B cell (primary cell): ENCODE data around the gene MBP. TPM values are rescaled to one million over a fixed set of nuclear protein-coding genes. Genes with fewer than 3 reads are reported as not detected.

Experiments used
- ATAC-seq: fragments of 200-7000 bp; cut with Tn5 transposase; one replicate; pipeline ENCODE4 v1.10.0; 2021; ENCODE audit warnings: low read depth, mild to moderate bottlenecking, moderate number of reproducible peaks, moderate library complexity
- CTCF ChIA-PET: fragments of 350-600 bp; sonication (Branson Sonifier 250); formaldehyde crosslinking; loops from one replicate; lab custom pipeline; 2021; ENCODE audit warnings: antibody characterized with exemption, inconsistent platforms; lab: Charles Lee
- POLR2A ChIA-PET: fragments of 350-600 bp; sonication (Branson Sonifier 250); formaldehyde crosslinking; loops from one replicate; lab custom pipeline; 2021; ENCODE audit warnings: antibody characterized with exemption; lab: Charles Lee
- DNase-seq: peaks from one replicate; pipeline ENCODE4 v3.0.0; 2013
- H2AFZ ChIP-seq: 2 replicates; pipeline ENCODE4 v1.6.1; 2012; ENCODE audit warnings: mild to moderate bottlenecking, low read depth, low read length; ENCODE audit not compliant: insufficient read depth, poor library complexity, severe bottlenecking
- H3K27ac ChIP-seq, 2 donors: 1 replicate in 1 of 2; 2 replicates in 1 of 2; pipeline ENCODE4 v1.5.1; 2012 to 2013; ENCODE audit warnings: low read length in 2 of 2, mild to moderate bottlenecking in 2 of 2, moderate library complexity in 1 of 2
- H3K27me3 ChIP-seq, 4 experiments: fragments of 200-600 bp in 1 of 4; sonication (generic) in 1 of 4; replicated peaks in 1 of 4; 1 replicate in 2 of 4; 2 replicates in 2 of 4; pipeline versions ENCODE4 v1.6.1 to v1.7.0; 2013 to 2016; ENCODE audit warnings: low read length in 3 of 4, mild to moderate bottlenecking in 2 of 4, mixed read lengths in 1 of 4, moderate library complexity in 1 of 4; ENCODE audit not compliant: insufficient read depth in 4 of 4, control insufficient read depth in 3 of 4; ENCODE audit errors: control extremely low read depth in 1 of 4
- H3K36me3 ChIP-seq, 2 experiments: replicated peaks in 1 of 2; 1 replicate in 1 of 2; 2 replicates in 1 of 2; pipeline versions ENCODE4 v1.6.1 to v1.7.1; 2013; ENCODE audit warnings: low read length in 1 of 2; ENCODE audit not compliant: insufficient read depth in 2 of 2, control insufficient read depth in 1 of 2; ENCODE audit errors: control extremely low read depth in 1 of 2, extremely low read depth in 1 of 2
- H3K4me1 ChIP-seq, 2 donors: fragments of 200-600 bp in 1 of 2; sonication (generic) in 1 of 2; 1 replicate in 1 of 2; 2 replicates in 1 of 2; pipeline versions ENCODE4 v1.5.1 to v1.6.1; 2013 to 2017; ENCODE audit warnings: low read length in 2 of 2; ENCODE audit not compliant: control insufficient read depth in 2 of 2, insufficient read depth in 2 of 2
- H3K4me2 ChIP-seq: replicated peaks from 2 replicates; pipeline ENCODE3; 2012; ENCODE audit warnings: mild to moderate bottlenecking, low read depth, low read length; ENCODE audit not compliant: poor library complexity, severe bottlenecking
- H3K4me3 ChIP-seq, 5 experiments: fragments of 200-600 bp in 1 of 5; sonication (generic) in 1 of 5; 1 replicate in 3 of 5; 2 replicates in 2 of 5; pipeline versions ENCODE4 v1.5.1 to v1.7.0; 2011 to 2016; ENCODE audit warnings: low read length in 4 of 5, mild to moderate bottlenecking in 4 of 5, low read depth in 2 of 5, control low read depth in 1 of 5, moderate library complexity in 1 of 5; ENCODE audit not compliant: insufficient read depth in 1 of 5; ENCODE audit errors: control extremely low read depth in 1 of 5, extremely low read depth in 1 of 5
- H3K79me2 ChIP-seq: fragments of 200-600 bp; sonication (generic); one replicate; pipeline ENCODE4 v1.6.0; 2016; ENCODE audit warnings: low read length; ENCODE audit not compliant: control insufficient read depth, insufficient read depth
- H3K9ac ChIP-seq: fragments of 200-600 bp; sonication (generic); 2 replicates; pipeline ENCODE4 v1.6.1; 2017; ENCODE audit warnings: mild to moderate bottlenecking, low read length, moderate library complexity
- H3K9me3 ChIP-seq, 3 donors: one replicate each; pipeline versions ENCODE4 v1.6.1 to v1.7.1; 2013; ENCODE audit warnings: low read length in 2 of 3; ENCODE audit not compliant: control insufficient read depth in 2 of 3, insufficient read depth in 1 of 3; ENCODE audit errors: control extremely low read depth in 1 of 3
- H4K20me1 ChIP-seq: 2 replicates; pipeline ENCODE4 v1.6.0; 2012; ENCODE audit warnings: mild to moderate bottlenecking, low read length; ENCODE audit not compliant: insufficient read depth, control insufficient read depth, poor library complexity, severe bottlenecking
- H3K27ac Mint-ChIP-seq: one replicate; pipeline ENCODE4 v1.8.0; 2021; ENCODE audit warnings: mixed read lengths
- H3K27me3 Mint-ChIP-seq: one replicate; pipeline ENCODE4 v1.8.0; 2021; ENCODE audit warnings: mixed read lengths
- H3K4me1 Mint-ChIP-seq: one replicate; pipeline ENCODE4 v1.8.0; 2021; ENCODE audit warnings: mixed read lengths
- H3K4me3 Mint-ChIP-seq: one replicate; pipeline ENCODE4 v1.8.0; 2021; ENCODE audit warnings: mixed read lengths
- H3K9me3 Mint-ChIP-seq: one replicate; pipeline ENCODE4 v1.8.0; 2022; ENCODE audit warnings: mixed read lengths; ENCODE audit not compliant: insufficient read depth
- EZH2 ChIP-seq: IDR thresholded peaks from 2 replicates; pipeline ENCODE4 v1.6.1; 2012; ENCODE audit warnings: borderline replicate concordance, low read depth, mild to moderate bottlenecking, moderate library complexity, low read length; ENCODE audit not compliant: insufficient read depth, poor library complexity, severe bottlenecking
- whole genome bisulfite sequencing: methylation state at CpG from one replicate; pipeline ENCODE4 v1.1.5; 2013; ENCODE audit warnings: missing lambda C conversion rate; ENCODE audit not compliant: insufficient coverage; 5-methylcytosine and 5-hydroxymethylcytosine counted together
- intact Hi-C: fragments of 100-400 bp; cut with micrococcal nuclease; formaldehyde crosslinking; loops from one replicate; pipeline ENCODE4 v1.10.0; 2022
- polyA plus RNA-seq: library from polyadenylated mRNA; depleted of rRNA; stranded (reverse); fragments of >200 nt; gene quantifications from 2 replicates; pipeline ENCODE4 v1.2.3, GENCODE V29; 2012
- total RNA-seq, 2 donors: library from RNA; stranded (reverse); fragments of 120-200 nt in 1 of 2; gene quantifications; 1 replicate in 1 of 2; 2 replicates in 1 of 2; pipeline versions ENCODE4 v1.2.3 to v1.2.4, GENCODE V29; 2013 to 2022
- TF ChIP-seq, protein P1 (sequence below): fragments of 200-600 bp; IDR thresholded peaks from one replicate; pipeline ENCODE4 v1.8.0; 2022; ENCODE audit warnings: antibody characterized with exemption, mild to moderate bottlenecking

The MBP gene
- total and polyA plus RNA-seq, 2 donors (not counting 1 experiment from before 2014, with no cell fraction given), result 30.1 to 192 TPM

- intact Hi-C loops, result no loop called here
- Histone ChIP-seq H3K4me3 (no peak overlapping the region), H3K9ac (no peak overlapping the region), H3K4me2 (no peak overlapping the region), H3K79me2 (no peaks in the 10 kb centered on the region), H2AFZ (no peak overlapping the region), H3K9me3 (no peaks in the 10 kb centered on the region), H3K4me1 (no peaks in the 10 kb centered on the region), H4K20me1 (no peaks in the 10 kb centered on the region), H3K36me3 (peaks cover 0 to 49% of the 10 kb centered on the region in 2 experiments), H3K27me3 (no peaks in the 10 kb centered on the region), H3K27ac (no peak overlapping the region)
- 97% methylated on average over 18 of the region's 18 CpGs for WGBS
- ATAC-seq (no peak), DNase-seq (no peak)
- H3K9me3 Mint-ChIP-seq, result no peaks in the 10 kb centered on the region
- H3K4me3 Mint-ChIP-seq, result no peak overlapping the region
- TF ChIP-seq, protein P1, sequence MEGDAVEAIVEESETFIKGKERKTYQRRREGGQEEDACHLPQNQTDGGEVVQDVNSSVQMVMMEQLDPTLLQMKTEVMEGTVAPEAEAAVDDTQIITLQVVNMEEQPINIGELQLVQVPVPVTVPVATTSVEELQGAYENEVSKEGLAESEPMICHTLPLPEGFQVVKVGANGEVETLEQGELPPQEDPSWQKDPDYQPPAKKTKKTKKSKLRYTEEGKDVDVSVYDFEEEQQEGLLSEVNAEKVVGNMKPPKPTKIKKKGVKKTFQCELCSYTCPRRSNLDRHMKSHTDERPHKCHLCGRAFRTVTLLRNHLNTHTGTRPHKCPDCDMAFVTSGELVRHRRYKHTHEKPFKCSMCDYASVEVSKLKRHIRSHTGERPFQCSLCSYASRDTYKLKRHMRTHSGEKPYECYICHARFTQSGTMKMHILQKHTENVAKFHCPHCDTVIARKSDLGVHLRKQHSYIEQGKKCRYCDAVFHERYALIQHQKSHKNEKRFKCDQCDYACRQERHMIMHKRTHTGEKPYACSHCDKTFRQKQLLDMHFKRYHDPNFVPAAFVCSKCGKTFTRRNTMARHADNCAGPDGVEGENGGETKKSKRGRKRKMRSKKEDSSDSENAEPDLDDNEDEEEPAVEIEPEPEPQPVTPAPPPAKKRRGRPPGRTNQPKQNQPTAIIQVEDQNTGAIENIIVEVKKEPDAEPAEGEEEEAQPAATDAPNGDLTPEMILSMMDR, result no peak
- no peak overlapping the region for H3K27ac Mint-ChIP-seq
- CTCF ChIA-PET, result interaction anchor here (1.1 to 6.3 kb wide), 4 partner anchors 14 to 276 kb away, joined by 3 to 69 read pairs (median 3); no protein-coding TSS in a partner anchor
- peaks cover 4% of the 10 kb centered on the region for H3K4me1 Mint-ChIP-seq
- no peaks in the 10 kb centered on the region for H3K27me3 Mint-ChIP-seq
- POLR2A ChIA-PET, result no interaction called here
Observed at GRCh38 chr18:76935722-76936337, 196.8 kb downstream of the MBP start.

GRCh38 chr18:76932026-76932819, 200.4 kb downstream of the MBP start:
- DNase-seq, result no peak
- Mint-ChIP-seq H3K4me3 (no peak overlapping the region), H3K9me3 (no peaks in the 10 kb centered on the region), H3K27me3 (no peaks in the 10 kb centered on the region), H3K4me1 (peaks cover 6% of the 10 kb centered on the region), H3K27ac (no peak overlapping the region)
- no peaks in the 10 kb centered on the region for H3K4me1 ChIP-seq
- no peak overlapping the region for H2AFZ ChIP-seq
- no peaks in the 10 kb centered on the region for H3K79me2 ChIP-seq
- no peak for ATAC-seq
- H3K4me2 ChIP-seq, result no peak overlapping the region
- peaks cover 1 to 44% of the 10 kb centered on the region in 2 experiments for H3K36me3 ChIP-seq
- no peak overlapping the region for H3K27ac ChIP-seq
- CTCF ChIA-PET, result interaction anchor here (1.0 to 2.4 kb wide), 7 partner anchors 10 to 279 kb away, joined by 4 to 12 read pairs (median 4); no protein-coding TSS in a partner anchor
- POLR2A ChIA-PET, result no interaction called here
- H3K27me3 ChIP-seq, result no peaks in the 10 kb centered on the region
- H3K9ac ChIP-seq, result no peak overlapping the region
- H4K20me1 ChIP-seq, result no peaks in the 10 kb centered on the region
- TF ChIP-seq, protein P1, result no peak
- TF ChIP-seq EZH2, result no peak
- intact Hi-C loops, result no loop called here
- H3K4me3 ChIP-seq, result no peak overlapping the region
- H3K9me3 ChIP-seq, result no peaks in the 10 kb centered on the region
- 90% methylated on average over 10 of the region's 11 CpGs for WGBS
